OCI-LY3 (cell line): ENCODE data around the gene ATP11B.

Experiments used
- H2AFZ ChIP-seq: fragments of 200-600, 300-600 bp; shearing (Covaris generic); 2 replicates; pipeline ENCODE4 v1.6.0; 2014; ENCODE audit warnings: antibody characterized with exemption, low read depth, low read length
- H3K27ac ChIP-seq: fragments of 200-600, 300-600 bp; sonication (generic); 2 replicates; pipeline ENCODE4 v1.5.1; 2014; ENCODE audit warnings: mild to moderate bottlenecking, low read length, moderate library complexity, mixed read lengths
- H3K27me3 ChIP-seq: fragments of 200-600, 300-600 bp; sonication (generic); 2 replicates; pipeline ENCODE4 v1.6.1; 2014; ENCODE audit warnings: low read depth, low read length, mixed read lengths
- H3K36me3 ChIP-seq: fragments of 200-600, 300-600 bp; sonication (generic); replicated peaks from 2 replicates; pipeline ENCODE3; 2014; ENCODE audit warnings: low read depth, low read length, mixed read lengths
- H3K4me1 ChIP-seq: fragments of 300-600, 200-600 bp; sonication (generic); 2 replicates; pipeline ENCODE4 v1.6.1; 2014; ENCODE audit warnings: low read length, mixed read lengths
- H3K4me2 ChIP-seq: fragments of 200-600, 300-600 bp; sonication (generic); 2 replicates; pipeline ENCODE4 v1.6.1; 2014; ENCODE audit warnings: low read length, mixed read lengths
- H3K4me3 ChIP-seq: fragments of 300-600, 200-600 bp; sonication (generic); 2 replicates; pipeline ENCODE4 v1.5.1; 2014; ENCODE audit warnings: antibody characterized with exemption, mild to moderate bottlenecking, low read length, moderate library complexity
- H3K79me2 ChIP-seq: fragments of 300-600, 200-600 bp; shearing (Covaris generic); 2 replicates; pipeline ENCODE4 v1.6.1; 2014; ENCODE audit warnings: mild to moderate bottlenecking, low read length, mixed read lengths
- H3K9ac ChIP-seq: fragments of 300-600, 200-600 bp; shearing (Covaris generic); 2 replicates; pipeline ENCODE4 v1.6.0; 2014; ENCODE audit warnings: mild to moderate bottlenecking, low read length, moderate library complexity
- H3K9me3 ChIP-seq: fragments of 200-600, 300-600 bp; shearing (Covaris generic); 2 replicates; pipeline ENCODE4 v1.6.1; 2014; ENCODE audit warnings: low read length, mixed read lengths; ENCODE audit not compliant: insufficient read depth
- H4K20me1 ChIP-seq: fragments of 200-600, 300-600 bp; sonication (generic); 2 replicates; pipeline ENCODE4 v1.6.1; 2016; ENCODE audit warnings: low read length, mixed read lengths; ENCODE audit not compliant: insufficient read depth
- EZH2phosphoT487 ChIP-seq: fragments of 200-600 bp; shearing (Covaris generic); IDR thresholded peaks from 2 replicates; pipeline ENCODE4 v1.6.1; 2018; ENCODE audit warnings: antibody characterized with exemption, mixed run types, low read depth
- TF ChIP-seq, protein P1 (sequence below): fragments of 200-600, 300-600 bp; sonication (generic); IDR thresholded peaks from 2 replicates; pipeline ENCODE4 v1.5.1; 2014; ENCODE audit warnings: antibody characterized with exemption, low read length, low read depth

The ATP11B gene

DNA sequence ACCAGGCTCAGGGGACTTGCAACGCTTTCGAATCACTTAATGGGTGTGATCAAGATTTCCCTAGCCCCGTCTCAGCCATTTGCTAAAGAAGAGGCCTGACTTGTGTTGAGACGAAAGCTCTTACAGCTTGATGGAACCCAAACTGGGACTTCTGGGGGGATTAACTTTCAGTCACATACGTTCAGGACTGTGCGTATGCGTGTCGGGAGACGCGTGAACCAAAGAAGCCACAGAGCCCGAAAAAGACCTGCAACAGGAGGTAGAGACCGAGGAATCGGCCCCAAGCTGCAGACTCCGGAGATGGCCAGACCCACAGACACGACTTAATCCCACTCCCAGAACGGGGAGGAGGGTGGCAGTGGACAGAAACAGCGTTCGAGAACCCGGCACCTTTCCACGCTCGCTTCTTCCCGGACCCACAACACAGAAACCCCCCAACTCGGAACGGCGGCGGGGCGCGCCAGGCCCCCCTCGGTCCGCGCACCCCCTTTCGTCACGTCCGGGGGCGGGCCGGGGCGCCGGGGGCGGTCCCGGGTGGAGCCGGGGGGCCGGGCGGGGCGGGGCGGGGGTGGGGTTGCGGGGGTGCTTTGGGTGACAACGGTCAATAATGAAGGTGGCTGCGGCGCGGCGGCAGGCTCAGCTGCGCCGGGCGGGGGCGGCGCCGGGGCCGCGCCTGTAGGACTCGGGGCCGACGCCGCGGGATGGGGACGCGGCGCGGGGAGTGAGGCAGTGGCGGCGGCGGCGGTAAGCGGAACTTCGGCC, at the start of gene ATP11B:
ATP11B (plus strand) TSS at position 604 of the 762 bp plus-strand sequence. CDS start 256 bp downstream, outside the sequence.
- H3K27me3 ChIP-seq = no peaks in the 10 kb centered on the region
- H3K4me1 ChIP-seq = peaks cover 32% of the 10 kb centered on the region
- TF ChIP-seq, protein P1, sequence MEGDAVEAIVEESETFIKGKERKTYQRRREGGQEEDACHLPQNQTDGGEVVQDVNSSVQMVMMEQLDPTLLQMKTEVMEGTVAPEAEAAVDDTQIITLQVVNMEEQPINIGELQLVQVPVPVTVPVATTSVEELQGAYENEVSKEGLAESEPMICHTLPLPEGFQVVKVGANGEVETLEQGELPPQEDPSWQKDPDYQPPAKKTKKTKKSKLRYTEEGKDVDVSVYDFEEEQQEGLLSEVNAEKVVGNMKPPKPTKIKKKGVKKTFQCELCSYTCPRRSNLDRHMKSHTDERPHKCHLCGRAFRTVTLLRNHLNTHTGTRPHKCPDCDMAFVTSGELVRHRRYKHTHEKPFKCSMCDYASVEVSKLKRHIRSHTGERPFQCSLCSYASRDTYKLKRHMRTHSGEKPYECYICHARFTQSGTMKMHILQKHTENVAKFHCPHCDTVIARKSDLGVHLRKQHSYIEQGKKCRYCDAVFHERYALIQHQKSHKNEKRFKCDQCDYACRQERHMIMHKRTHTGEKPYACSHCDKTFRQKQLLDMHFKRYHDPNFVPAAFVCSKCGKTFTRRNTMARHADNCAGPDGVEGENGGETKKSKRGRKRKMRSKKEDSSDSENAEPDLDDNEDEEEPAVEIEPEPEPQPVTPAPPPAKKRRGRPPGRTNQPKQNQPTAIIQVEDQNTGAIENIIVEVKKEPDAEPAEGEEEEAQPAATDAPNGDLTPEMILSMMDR = no peak
- no peak for TF ChIP-seq EZH2phosphoT487
- H3K4me3 ChIP-seq = peak within 1 kb of the TSS; percentile 87
- peak within 1 kb of the TSS; percentile 61 for H3K27ac ChIP-seq
- H2AFZ ChIP-seq = peak within 1 kb of the TSS; percentile 75
- peaks cover 9% of the 10 kb centered on the region; the same call in 1 of the 2 replicates for H4K20me1 ChIP-seq
- no peaks in the 10 kb centered on the region for H3K9me3 ChIP-seq
- H3K9ac ChIP-seq = peak within 1 kb of the TSS; percentile 89
- H3K4me2 ChIP-seq = peak within 1 kb of the TSS; percentile 97
- H3K36me3 ChIP-seq = no peaks in the 10 kb centered on the region
- H3K79me2 ChIP-seq = peaks cover 44% of the 10 kb centered on the region

GRCh38 chr3:182746959-182747358, 46.3 kb upstream of the ATP11B start:
- no peaks in the 10 kb centered on the region for H3K36me3 ChIP-seq
- H2AFZ ChIP-seq = no peak overlapping the region
- H3K79me2 ChIP-seq = no peaks in the 10 kb centered on the region
- no peaks in the 10 kb centered on the region for H4K20me1 ChIP-seq
- TF ChIP-seq, protein P1 = no peak
- no peak for TF ChIP-seq EZH2phosphoT487
- no peak overlapping the region for H3K4me3 ChIP-seq
- H3K9me3 ChIP-seq = no peaks in the 10 kb centered on the region
- H3K27ac ChIP-seq = no peak overlapping the region
- no peaks in the 10 kb centered on the region for H3K4me1 ChIP-seq
- H3K27me3 ChIP-seq = no peaks in the 10 kb centered on the region
- no peak overlapping the region for H3K9ac ChIP-seq
- no peak overlapping the region for H3K4me2 ChIP-seq

- Histone ChIP-seq H3K4me1 (no peaks in the 10 kb centered on the region), H2AFZ (no peak overlapping the region), H3K36me3 (no peaks in the 10 kb centered on the region), H3K9me3 (no peaks in the 10 kb centered on the region), H3K4me2 (no peak overlapping the region), H3K27ac (no peak overlapping the region), H3K9ac (no peak overlapping the region), H4K20me1 (no peaks in the 10 kb centered on the region), H3K79me2 (no peaks in the 10 kb centered on the region), H3K27me3 (peaks cover 9% of the 10 kb centered on the region; the same call in 1 of the 2 replicates), H3K4me3 (no peak overlapping the region)
- TF ChIP-seq, protein P1 = no peak
- no peak for TF ChIP-seq EZH2phosphoT487
These were observed 38.0 kb upstream of the ATP11B start for GRCh38 chr3:182755308-182755707.

DNA sequence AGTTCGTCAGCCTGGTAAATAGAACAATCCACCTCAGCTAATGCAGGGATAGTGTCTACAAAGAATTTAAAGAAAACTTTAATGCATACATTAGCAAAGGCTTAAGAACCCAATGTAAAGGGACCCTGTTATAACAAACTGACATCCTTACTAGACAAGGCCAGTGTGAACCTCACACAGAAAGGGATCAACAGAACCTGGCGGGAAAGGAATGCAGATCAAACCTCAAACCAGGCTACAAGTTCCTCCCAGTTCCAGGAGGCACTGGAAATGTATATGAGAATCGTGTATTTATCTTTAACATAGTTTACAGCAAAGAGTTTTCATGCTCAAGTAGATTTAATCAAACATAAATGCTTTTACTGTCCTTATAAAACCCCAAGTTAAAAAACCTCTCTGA, 37.6 kb upstream of the ATP11B start:
- no peaks in the 10 kb centered on the region for H3K4me1 ChIP-seq
- no peak overlapping the region for H3K9ac ChIP-seq
- H3K27me3 ChIP-seq = peaks cover 9% of the 10 kb centered on the region; the same call in 1 of the 2 replicates
- H3K27ac ChIP-seq = no peak overlapping the region
- no peak for TF ChIP-seq EZH2phosphoT487
- TF ChIP-seq, protein P1 = no peak
- H3K79me2 ChIP-seq = no peaks in the 10 kb centered on the region
- H3K9me3 ChIP-seq = no peaks in the 10 kb centered on the region
- H3K4me2 ChIP-seq = no peak overlapping the region
- H3K4me3 ChIP-seq = no peak overlapping the region
- H4K20me1 ChIP-seq = no peaks in the 10 kb centered on the region
- no peak overlapping the region for H2AFZ ChIP-seq
- no peaks in the 10 kb centered on the region for H3K36me3 ChIP-seq
